Measurements from ENCODE around the gene PLBD1.
A peak's percentile ranks its signal among the peaks of the same experiment; 100 is the strongest.

Gene PLBD1

GRCh38 chr12:14460212-14460841 lies 107.4 kb downstream of the PLBD1 start:
- no peak overlapping the region for H3K27ac ChIP-seq
- TF ChIP-seq ZFX (IDR thresholded peaks at IDR 0.05; ENCODE audit: borderline replicate concordance) (no peak), CTCF (IDR thresholded peaks at IDR 0.05) (no peak)

GRCh38 chr12:14454098-14454907 lies 113.4 kb downstream of the PLBD1 start:
- H3K27ac ChIP-seq = no peak overlapping the region
- TF ChIP-seq ZFX (IDR thresholded peaks at IDR 0.05; ENCODE audit: borderline replicate concordance) = no peak
- TF ChIP-seq CTCF (IDR thresholded peaks at IDR 0.05) = peak; percentile 89
